ENCODE data around the gene LRWD1. TPM values are rescaled to one million over a fixed set of nuclear protein-coding genes. Genes with fewer than 3 reads are reported as not detected.

LRWD1 gene
- polyA plus RNA-seq, 1 of the 3 experiments (the other 2 are of a cell fraction), result 53.2 TPM

DNA sequence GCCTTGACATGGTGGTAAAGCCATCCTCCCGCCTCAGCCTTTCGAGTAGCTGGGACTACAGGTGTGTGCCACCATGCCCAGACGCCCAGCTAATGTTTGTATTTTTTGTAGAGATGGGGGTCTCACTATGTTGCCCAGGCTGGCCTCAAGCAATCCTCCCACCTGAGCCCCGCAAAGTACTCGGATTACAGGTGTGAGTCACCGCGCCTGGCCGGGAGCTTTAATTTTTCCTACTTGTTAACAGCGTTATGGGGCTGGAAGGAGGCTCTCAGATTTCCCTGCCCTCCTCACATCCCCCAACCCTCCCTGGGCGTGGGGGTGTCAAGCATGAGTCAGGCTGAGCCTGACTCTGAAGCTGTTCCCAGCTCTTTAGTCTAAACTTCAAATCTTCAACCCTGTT, 8.5 kb upstream of the LRWD1 start:
- 0 out of 2 replicates have a peak, but pooled peaks cover 9% of the 10 kb centered on the region for H4K20me1 ChIP-seq (ENCODE audit: insufficient read depth)
- H3K36me3 ChIP-seq (replicated peaks in 1 of 2; ENCODE audit: control insufficient read depth in 1 of 2, insufficient read depth in 2 of 2, low read length in 1 of 2), result peaks cover 9 to 19% of the 10 kb centered on the region in 2 experiments
- WGBS (ENCODE audit: low lambda C conversion rate), result 53% methylated on average over 10 of the region's 10 CpGs
- peaks cover 2% of the 10 kb centered on the region; the same call in 1 of the 2 replicates for H3K79me2 ChIP-seq (ENCODE audit: insufficient read depth)
- no peak for DNase-seq
- no peak overlapping the region for H3K4me3 ChIP-seq (ENCODE audit: low read depth in 2 of 2, low read length in 1 of 2)
- TF ChIP-seq USF2 (IDR thresholded peaks at IDR 0.05; ENCODE audit: borderline replicate concordance, low read depth, low read length) (no peak), JUND (IDR thresholded peaks at IDR 0.05) (peak; percentile 69; the same call in 1 of the 2 replicates), FOSL2 (IDR thresholded peaks at IDR 0.05; ENCODE audit: borderline replicate concordance, low read depth) (peak; percentile 79; the same call in 1 of the 2 replicates), NFIC (IDR thresholded peaks at IDR 0.05; ENCODE audit: borderline replicate concordance) (0 out of 2 replicates have a peak, but pooled peaks have one; percentile 15), RAD21 (IDR thresholded peaks at IDR 0.05; ENCODE audit: low read length) (no peak), REST (IDR thresholded peaks at IDR 0.05; ENCODE audit: low read depth, low read length) (no peak), GATA2 (CRISPR knock-in tag; IDR thresholded peaks at IDR 0.05) (no peak), USF1 (IDR thresholded peaks at IDR 0.05; ENCODE audit: borderline replicate concordance, low read depth) (no peak)
- TF ChIP-seq, protein P1, sequence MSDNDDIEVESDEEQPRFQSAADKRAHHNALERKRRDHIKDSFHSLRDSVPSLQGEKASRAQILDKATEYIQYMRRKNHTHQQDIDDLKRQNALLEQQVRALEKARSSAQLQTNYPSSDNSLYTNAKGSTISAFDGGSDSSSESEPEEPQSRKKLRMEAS (IDR thresholded peaks at IDR 0.05; ENCODE audit: low read depth), result peak; percentile 37; the same call in 1 of the 2 replicates
- TF ChIP-seq, protein P2, sequence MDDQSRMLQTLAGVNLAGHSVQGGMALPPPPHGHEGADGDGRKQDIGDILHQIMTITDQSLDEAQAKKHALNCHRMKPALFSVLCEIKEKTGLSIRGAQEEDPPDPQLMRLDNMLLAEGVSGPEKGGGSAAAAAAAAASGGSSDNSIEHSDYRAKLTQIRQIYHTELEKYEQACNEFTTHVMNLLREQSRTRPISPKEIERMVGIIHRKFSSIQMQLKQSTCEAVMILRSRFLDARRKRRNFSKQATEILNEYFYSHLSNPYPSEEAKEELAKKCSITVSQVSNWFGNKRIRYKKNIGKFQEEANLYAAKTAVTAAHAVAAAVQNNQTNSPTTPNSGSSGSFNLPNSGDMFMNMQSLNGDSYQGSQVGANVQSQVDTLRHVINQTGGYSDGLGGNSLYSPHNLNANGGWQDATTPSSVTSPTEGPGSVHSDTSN (IDR thresholded peaks at IDR 0.05), result peak; percentile 38; the same call in 1 of the 2 replicates
- no peak overlapping the region for H2AFZ ChIP-seq (ENCODE audit: low read depth)
- peak overlapping the region; percentile 2; the same call in 1 of the 2 replicates for H3K9ac ChIP-seq
- H3K4me1 ChIP-seq (ENCODE audit: control insufficient read depth in 1 of 2, insufficient read depth in 2 of 2, low read depth in 1 of 2, low read length in 1 of 2), result peaks cover 7 to 9% of the 10 kb centered on the region in 2 experiments; a peak in 3 of 4 replicates
- no peaks in the 10 kb centered on the region for H3K27me3 ChIP-seq (ENCODE audit: insufficient read depth)
- H3K27ac ChIP-seq (ENCODE audit: low read depth in 2 of 2, low read length in 1 of 2), result peak overlapping the region in 1 of 2 experiments; percentile 43; a peak in 2 of 4 replicates
- H3K9me2 ChIP-seq, result no peaks in the 10 kb centered on the region
- CTCF ChIA-PET, result interaction anchor here (0.7 to 2.0 kb wide), 4 partner anchors 9 to 177 kb away, joined by 3 to 19 read pairs (median 6); partner anchors contain the start of genes ALKBH4 and LRWD1
- no peaks in the 10 kb centered on the region for H3K9me3 ChIP-seq
- POLR2A ChIA-PET, result interaction anchor here (0.6 to 2.6 kb wide), 3 partner anchors 8 to 1617 kb away, joined by 3 to 12 read pairs (median 3); partner anchors contain the start of genes ALKBH4 and LRWD1
- H3F3A ChIP-seq (replicated peaks; ENCODE audit: insufficient read depth), result peaks cover 22% of the 10 kb centered on the region
- H3K4me2 ChIP-seq, result peak overlapping the region; percentile 53; the same call in 1 of the 2 replicates
